GM19397 (cell line): ENCODE measurements around the gene LATS1.
"Not testable (repeated sequence)": the region's sequence is repeated elsewhere in the genome, so short reads cannot be mapped to it uniquely, and the experiment has no call there.

Experiments
- ATAC-seq: cut with Tn5 transposase; IDR thresholded peaks from one replicate; pipeline ENCODE4 v1.9.1; 2021; ENCODE audit warnings: mild to moderate bottlenecking, moderate library complexity; ENCODE audit not compliant: unreplicated experiment

Gene LATS1

GRCh38 chr6:149717588-149718458, at the start of gene LATS1:
Gene LATS1, minus strand, starts transcription at chr6:149718101. Its CDS starts 15,975 bp downstream, at chr6:149702126.
- ATAC-seq: peak; percentile 90

GRCh38 chr6:149766156-149766769, 48.4 kb upstream of the LATS1 start:
- ATAC-seq: no peak

- no peak for ATAC-seq
These were observed 46.0 kb upstream of the LATS1 start for GRCh38 chr6:149763866-149764265.

- peak; percentile 95 for ATAC-seq
These were observed 43.5 kb upstream of the LATS1 start for GRCh38 chr6:149761438-149761837.

GRCh38 chr6:149756261-149756636, 38.3 kb upstream of the LATS1 start:
- ATAC-seq: no peak

- no peak for ATAC-seq
These were observed 37.7 kb upstream of the LATS1 start for GRCh38 chr6:149755300-149756260.

- ATAC-seq: no peak
These were observed 36.6 kb upstream of the LATS1 start for GRCh38 chr6:149754548-149754947.

GRCh38 chr6:149753374-149753637, 35.4 kb upstream of the LATS1 start:
- not testable (repeated sequence) for ATAC-seq

- no peak for ATAC-seq
These were observed 34.9 kb upstream of the LATS1 start for GRCh38 chr6:149752600-149753373.

- ATAC-seq: not testable (repeated sequence)
These were observed 34.0 kb upstream of the LATS1 start for GRCh38 chr6:149751920-149752319.

GRCh38 chr6:149751239-149751638, 33.3 kb upstream of the LATS1 start:
- no peak for ATAC-seq

GRCh38 chr6:149750136-149750609, 32.3 kb upstream of the LATS1 start:
- peak; percentile 20 for ATAC-seq

- ATAC-seq: peak; percentile 89
These were observed 31.8 kb upstream of the LATS1 start, which contains the start of gene PCMT1 for GRCh38 chr6:149749594-149750135. Gene PCMT1, plus strand, starts transcription at chr6:149749741. Its CDS starts 161 bp downstream, at chr6:149749902.

GRCh38 chr6:149749082-149749593, 31.2 kb upstream of the LATS1 start:
- peak; percentile 1 for ATAC-seq

- peak; percentile 50 for ATAC-seq
These were observed 28.4 kb upstream of the LATS1 start, which contains the start of gene NUP43 for GRCh38 chr6:149746147-149746946. Gene NUP43, minus strand, starts transcription at chr6:149746529. Its CDS starts 34 bp downstream, at chr6:149746495.

GRCh38 chr6:149745252-149745651, 27.4 kb upstream of the LATS1 start:
- not testable (repeated sequence) for ATAC-seq

- no peak for ATAC-seq
These were observed 17.0 kb upstream of the LATS1 start for GRCh38 chr6:149734915-149735314.

- ATAC-seq: no peak
These were observed 15.3 kb upstream of the LATS1 start for GRCh38 chr6:149733089-149733720.
